HG03342 (cell line): Measurements from ENCODE around the gene ADAMTS19.
"Not testable (repeated sequence)": the region's sequence is repeated elsewhere in the genome, so short reads cannot be mapped to it uniquely, and the experiment has no call there.

Experiments used
- ATAC-seq: cut with Tn5 transposase; IDR thresholded peaks from one replicate; pipeline ENCODE4 v1.9.1; 2021; ENCODE audit warnings: mild to moderate bottlenecking, moderate library complexity; ENCODE audit not compliant: unreplicated experiment

Gene ADAMTS19

DNA sequence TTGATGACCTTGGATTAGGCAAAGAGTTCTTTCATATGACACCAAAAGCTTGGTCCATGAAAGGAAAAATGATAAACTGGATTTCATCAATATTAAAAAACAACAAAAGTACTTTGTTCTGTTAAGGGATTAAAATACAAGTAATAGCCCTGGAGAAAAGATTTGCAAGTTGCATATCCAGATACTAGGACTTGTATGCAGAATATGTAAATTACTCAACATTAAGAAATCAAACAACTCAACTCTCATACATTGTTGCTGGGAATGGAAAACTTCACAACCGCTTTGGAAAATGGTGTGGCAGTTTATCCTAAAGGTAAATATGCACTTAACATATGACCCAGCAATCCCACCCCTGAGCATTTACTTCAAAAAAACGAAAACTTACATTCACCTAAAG lies 112.0 kb downstream of the ADAMTS19 start:
- no peak for ATAC-seq

DNA sequence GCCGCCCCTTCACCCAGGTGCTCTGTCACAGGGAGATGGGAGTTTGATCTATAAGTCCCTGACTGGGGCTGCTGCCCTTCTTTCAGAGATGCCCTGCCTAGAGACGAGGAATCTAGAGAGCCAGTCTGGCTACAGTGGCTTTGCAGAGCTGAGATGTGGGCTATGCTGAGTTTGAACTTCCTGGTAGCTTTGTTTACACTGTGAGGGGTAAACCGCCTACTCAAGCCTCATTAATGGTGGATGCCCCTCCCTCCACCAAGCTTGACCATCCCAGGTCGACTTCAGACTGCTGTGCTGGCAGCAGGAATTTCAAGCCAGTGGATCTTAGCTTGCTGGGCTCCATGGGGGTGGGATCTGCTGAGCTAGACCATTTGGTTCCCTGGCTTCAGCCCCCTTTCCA lies 124.4 kb downstream of the ADAMTS19 start:
- ATAC-seq, result not testable (repeated sequence)

DNA sequence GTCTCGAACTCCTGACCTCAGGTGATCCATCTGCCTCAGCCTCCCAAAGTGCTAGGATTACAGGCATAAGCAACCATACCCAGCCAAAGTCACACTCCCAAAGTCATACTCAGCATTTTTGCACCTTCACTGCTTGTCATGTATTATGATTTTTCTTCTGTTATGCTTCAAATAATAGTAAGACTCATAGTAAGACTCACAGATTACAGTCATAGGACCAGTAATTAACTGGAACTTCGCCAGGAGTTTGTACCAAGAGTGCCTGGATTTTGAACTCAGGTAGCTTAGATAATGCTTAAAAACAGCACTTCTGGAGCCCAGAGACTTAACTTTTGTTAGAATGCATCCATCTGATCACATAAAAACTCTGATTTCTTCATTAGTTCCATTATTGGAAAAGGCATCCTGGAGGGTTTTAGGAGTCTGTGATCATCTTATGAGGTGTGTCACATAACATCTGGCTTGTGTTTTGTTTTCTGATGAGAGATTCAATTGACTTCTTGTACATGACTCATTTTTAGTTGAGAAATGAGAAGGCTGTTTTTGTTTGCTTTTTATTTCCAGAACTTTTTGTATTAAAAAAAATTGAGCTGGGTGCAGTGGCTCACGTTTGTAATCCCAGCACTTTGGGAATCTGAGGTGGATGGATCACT lies 131.5 kb downstream of the ADAMTS19 start:
- ATAC-seq, result no peak

DNA sequence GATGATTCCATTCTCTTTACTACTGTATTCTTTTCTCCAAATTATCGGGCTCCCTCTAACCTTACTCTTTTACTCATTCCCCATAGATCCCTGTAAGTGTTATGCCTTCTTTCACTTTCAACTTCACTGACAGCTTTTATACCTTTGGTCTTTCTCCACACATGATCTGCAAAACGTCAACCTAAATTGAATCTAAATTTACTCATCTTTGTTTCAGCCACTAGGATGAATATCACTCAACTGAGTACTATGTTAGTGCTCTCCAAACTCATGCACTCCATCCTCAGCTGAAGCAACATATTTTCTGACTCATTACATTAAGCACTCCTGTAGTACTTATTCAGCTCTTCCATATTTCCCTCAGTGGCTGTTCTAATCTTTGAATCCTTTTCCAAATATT lies 133.4 kb downstream of the ADAMTS19 start:
- ATAC-seq, result no peak

DNA sequence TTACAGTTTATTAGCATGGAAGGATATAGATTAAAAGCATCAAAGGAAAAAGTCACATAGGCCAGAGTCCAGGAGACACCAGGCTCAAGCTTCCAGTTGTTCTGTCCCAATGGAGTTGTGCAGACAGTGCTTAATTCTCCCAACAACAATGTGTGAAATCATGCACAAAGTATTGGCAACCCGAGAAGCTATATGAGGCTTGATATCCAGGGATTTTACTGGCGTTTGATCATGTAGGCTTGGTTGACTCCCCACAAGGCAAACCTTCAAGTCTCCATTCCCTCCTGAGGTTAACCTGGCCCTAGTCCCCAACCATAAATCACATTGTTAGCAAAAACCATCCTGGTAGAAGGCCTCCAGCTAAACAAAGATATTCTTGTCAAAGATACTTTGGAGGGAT lies 141.5 kb downstream of the ADAMTS19 start:
- no peak for ATAC-seq

DNA sequence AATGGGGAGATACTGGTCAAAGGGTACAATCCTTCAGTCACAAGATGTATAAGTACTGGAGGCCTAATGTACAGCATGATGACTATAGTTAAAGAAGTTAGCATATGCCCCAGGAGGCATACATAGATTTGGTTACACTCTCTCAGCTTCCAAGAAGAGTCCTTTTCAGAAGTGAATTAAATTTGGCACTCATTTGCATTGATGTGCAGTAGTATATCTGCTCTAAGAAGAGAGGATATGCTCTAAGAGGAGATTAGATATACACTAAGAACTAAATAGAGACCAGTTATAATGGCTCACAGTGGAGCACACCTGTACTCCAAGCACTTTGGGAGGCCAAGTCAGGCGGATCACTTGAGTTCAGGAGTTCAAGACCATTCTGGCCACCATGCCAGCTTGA lies 148.3 kb downstream of the ADAMTS19 start:
- ATAC-seq, result no peak

DNA sequence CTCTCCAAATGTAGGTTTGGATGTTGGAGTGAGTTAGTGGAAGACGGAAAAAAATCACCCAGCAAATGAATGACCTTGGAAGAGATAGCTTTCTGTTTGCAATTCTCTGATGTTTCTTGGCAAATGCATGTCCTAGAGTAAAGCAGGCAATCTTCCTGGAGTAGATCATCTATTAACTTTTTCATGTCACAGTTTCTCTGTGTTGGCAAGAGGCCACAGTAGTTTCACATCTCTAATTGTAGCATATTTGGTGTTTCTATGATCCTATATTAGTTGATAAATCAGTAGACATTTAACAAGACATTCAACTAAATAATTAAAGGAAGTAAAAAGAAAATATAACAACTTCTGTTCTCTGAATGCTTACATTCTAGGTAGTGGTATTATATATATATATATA lies 149.6 kb downstream of the ADAMTS19 start:
- no peak for ATAC-seq

DNA sequence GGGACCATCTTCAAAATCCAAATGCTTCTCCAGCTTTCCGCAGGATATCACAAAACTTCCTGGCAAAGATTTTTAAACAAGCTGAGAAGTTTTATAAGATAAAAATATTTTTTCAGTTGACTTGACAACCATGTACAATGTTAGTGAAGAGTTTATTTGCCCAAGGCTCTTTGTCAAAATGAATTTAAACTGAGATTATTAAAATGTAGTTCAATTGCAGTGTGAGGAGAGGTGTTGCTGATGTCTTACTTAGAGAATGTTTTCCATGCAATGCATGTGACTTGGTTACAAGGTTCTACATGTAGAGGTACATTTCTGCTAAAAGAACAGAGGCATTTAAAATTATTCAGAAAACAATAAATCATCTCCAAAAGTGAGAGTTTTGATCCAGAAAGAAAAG lies 156.4 kb downstream of the ADAMTS19 start:
- ATAC-seq, result no peak

DNA sequence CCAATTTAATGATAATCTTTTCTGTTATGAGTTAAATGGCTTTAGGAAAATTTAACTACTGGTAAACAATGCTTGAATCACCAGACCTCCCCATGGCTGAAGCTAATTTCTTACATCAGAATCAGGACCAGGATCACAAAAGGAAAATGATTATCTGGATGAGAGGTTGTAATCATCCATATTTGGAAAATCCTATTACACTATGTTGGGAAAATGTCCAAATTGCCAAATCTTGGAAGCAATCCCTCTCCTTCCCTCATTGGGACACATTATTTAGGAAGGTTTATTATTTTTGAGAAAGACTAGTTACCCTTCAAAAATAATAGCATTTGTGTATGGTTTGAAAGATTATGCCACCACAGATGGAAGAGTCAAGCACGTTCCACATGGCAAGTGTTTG lies 157.1 kb downstream of the ADAMTS19 start:
- ATAC-seq, result no peak

DNA sequence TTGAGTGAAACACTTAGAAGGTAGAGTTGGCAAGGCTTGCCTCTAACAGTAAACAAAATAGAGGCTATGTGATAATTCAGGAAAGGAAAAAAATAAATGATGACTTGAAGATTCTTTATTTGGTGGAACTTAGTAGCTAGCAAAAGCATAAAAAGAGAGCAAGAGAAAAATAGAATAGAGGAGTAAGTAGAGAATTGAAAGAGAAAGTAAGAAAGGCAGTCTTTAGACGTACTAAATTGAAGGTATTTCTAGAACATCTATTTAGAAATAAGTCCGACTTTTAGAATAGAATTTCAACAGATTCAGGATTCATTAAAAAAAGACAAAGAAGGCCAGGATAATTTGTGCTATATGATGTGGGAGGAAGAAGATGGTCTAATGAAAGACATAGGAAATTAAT lies 159.7 kb downstream of the ADAMTS19 start:
- no peak for ATAC-seq

DNA sequence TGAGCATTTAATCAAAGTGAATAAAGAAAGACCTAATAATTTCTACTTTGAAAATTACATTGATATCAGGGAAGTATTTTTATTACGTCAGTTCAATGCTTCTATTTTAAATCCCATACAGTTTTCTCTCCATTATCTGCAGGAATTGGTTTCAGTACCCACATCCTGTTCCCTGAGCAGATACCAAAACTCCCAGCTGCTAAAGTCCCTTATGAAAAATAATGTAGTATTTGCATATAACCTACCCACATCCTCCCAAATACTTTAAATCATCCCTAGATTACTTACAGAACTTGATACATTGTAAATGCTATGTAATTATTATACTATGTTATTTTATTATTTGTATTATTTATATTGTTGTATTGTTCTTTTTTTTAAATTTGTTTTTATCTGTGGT lies 162.4 kb downstream of the ADAMTS19 start:
- ATAC-seq, result no peak

DNA sequence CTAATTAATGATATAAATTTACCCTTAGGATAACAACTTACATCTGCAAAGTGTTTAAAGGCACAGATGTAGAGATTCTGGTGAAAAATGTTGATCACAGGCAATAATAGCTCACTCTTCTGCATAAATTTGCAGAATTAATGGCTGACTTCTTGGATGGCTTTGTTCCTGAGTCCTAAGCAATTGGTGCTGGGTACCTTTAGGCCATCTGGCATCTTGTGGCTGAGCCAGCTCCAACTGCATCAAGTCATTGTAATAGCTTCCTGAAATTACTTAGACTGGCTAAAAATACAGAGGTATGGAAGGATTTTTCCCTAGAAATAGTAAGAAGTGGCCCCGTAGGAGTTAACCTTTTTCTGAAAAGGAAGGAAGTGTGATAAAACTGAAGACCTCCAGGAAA lies 169.5 kb downstream of the ADAMTS19 start:
- no peak for ATAC-seq

DNA sequence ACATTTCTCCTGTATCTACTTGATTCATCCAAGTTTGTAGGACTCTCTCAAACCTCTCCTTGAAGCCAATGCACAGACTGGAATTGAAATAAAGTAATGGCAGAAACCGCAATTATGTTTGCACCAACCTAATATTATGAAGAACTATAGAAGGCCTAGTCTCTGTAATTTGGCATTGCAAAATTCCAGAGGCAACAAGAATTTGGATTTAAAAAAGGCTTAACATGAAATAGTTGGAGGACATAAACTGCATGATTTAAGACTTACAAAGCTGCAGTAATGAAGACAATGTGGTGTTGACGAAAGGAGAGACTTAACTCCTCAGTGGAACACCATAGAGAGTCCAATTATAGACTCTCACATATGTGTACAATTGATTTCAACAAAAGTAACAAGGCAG lies 170.0 kb downstream of the ADAMTS19 start:
- no peak for ATAC-seq

DNA sequence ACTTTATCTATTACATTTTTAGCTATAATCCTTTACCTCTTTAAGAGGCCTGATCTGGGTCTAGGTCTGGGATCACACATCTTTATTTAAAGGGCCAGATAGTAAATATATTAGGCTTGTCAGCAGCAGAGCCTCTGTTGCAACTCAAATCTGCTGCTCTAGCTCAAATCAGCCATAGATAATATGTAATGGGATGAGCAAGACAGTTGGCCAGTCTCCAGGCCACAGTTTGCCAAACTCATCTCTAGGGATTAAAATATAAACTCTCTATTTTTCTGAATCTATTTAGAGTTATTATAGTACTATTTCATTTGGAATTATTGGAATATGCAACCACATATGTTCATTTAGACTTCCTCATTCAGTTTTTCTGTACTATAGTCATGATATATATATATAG lies 171.9 kb downstream of the ADAMTS19 start:
- no peak for ATAC-seq

DNA sequence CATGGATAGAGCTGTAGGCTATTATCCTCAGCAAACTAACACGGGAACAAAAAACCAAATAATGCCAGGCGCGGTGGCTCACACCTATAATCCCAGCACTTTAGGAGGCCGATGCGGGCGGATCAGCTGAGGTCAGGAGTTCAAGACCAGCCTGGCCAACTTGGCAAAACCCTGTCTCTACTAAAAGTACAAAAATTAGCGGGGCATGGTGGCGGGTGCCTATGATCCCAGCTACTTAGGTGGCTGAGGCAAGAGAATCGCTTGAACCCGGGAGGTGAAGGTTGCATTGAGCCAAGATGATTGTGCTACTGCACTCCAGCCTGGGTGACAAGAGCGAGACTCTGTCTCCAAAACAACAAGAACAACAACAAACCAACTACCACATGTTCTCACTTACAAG lies 177.4 kb downstream of the ADAMTS19 start:
- not testable (repeated sequence) for ATAC-seq

DNA sequence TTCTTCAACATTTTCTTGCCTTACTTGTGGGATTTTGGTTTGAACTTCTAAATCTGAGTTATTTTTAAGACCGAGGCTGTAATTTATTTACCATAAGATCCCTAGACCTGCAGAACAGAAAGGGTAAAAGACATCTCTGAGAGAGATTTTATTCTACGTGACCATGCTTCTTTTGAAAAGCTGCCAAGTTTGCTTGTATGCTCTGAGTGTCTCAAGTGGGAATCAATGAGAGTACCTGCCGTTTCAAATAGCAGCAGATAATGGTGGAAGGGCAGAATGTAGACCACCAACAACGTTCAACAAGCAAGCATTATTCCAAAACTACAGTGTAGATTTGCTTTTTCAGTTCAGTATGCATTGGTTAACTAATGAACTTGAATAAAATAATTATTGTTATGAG lies 179.2 kb downstream of the ADAMTS19 start:
- ATAC-seq, result no peak

DNA sequence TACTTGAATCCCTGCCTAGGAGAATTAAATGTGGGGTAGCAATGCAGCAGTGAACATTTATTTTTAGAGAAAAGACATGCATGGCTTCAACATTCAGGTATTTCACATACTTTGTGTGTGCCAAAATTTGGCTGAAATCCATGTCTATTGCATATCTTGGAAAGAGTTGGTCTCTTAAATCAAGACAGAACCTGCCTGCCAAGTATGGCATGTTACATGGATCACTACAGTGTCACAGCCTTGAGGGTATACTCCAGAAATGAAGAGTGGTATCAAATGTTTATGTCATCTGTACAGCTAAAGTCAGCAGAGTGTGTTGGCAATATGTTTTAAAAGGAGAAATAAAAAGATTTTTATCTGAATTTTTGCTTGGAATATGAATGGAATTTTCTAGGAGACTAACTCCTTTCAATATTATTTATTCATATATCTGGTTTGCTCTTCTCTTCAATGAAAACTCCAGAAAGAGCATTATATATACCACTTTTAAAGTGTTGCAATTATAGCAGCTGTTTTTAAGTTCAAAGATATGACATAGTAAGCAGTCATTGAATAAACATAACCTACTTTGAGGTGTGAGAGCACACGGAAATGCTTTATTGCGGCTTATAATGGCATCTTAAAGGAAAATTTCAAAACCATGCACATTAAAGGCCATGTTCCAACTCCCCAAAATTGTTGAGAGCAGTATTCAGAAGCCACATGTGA lies 192.4 kb downstream of the ADAMTS19 start:
- no peak for ATAC-seq

DNA sequence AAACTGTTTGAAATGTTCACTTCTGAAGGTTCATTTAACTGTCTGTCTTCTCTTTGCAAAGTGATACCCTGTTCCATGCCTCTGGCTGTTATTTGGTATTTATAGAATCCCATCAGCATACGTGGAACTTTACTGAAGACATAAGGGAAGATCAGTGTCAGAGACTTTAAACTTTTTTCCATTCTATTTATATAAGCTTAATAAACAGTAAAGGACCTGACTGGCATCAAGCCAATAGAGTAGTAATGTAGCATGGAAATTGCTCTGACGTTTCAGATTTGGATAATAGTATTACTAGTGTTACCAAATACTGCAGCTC lies 192.9 kb downstream of the ADAMTS19 start:
- no peak for ATAC-seq

DNA sequence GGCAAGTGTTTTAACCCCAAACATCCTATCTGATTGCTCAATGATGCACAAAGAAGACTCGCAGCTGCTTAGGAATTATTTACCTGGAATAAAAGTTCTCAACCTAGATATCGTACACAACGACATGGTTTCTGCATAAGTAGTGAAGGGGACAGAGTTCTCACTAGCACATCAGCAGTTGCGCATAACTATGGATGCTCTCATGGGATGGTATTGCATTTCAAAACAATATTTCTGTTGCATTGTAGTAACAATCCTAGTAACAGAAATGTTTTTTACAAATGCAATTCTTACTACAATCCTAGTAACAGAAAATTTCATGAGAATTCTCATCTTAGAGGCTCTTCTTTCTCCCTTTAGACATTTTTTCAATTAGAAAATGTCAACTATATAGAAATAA lies 193.3 kb downstream of the ADAMTS19 start:
- no peak for ATAC-seq

DNA sequence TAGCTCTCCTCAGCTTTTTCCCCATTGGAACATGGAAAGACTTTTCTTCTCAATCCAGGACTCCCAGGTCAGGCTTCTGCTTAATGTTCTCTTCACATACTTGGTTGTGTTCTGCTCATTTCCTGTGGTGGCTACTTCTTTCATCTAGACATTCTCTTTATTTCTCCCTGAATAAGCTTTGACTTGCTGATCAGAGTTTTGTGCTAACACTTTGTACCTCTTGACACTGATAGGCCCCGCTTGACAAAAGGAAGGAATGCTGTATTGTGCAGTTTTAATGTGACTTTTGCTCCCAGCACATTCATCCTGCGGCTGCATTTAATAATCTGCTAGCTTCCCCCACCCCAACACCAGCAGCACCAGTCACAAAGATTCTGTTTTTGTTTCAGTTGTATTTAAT lies 196.9 kb downstream of the ADAMTS19 start:
- ATAC-seq, result no peak

DNA sequence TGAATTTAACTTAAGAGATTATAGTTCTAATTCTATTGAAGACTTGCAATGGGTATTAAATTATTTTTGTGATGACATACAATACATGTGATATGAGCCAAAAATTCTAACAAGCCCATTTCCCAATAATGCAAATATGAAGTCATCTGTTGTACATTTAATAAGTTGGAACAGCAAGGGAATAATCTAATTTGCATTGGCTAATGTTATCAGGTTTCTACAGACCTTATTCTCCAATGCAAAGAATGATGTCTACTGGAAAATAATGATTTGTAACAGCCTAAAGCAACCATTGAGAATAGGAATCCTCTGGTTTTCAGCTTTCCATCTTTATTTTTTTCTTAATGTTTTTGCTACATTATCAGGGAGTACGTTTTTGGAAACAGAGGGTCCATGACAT lies 198.7 kb downstream of the ADAMTS19 start:
- ATAC-seq, result no peak

DNA sequence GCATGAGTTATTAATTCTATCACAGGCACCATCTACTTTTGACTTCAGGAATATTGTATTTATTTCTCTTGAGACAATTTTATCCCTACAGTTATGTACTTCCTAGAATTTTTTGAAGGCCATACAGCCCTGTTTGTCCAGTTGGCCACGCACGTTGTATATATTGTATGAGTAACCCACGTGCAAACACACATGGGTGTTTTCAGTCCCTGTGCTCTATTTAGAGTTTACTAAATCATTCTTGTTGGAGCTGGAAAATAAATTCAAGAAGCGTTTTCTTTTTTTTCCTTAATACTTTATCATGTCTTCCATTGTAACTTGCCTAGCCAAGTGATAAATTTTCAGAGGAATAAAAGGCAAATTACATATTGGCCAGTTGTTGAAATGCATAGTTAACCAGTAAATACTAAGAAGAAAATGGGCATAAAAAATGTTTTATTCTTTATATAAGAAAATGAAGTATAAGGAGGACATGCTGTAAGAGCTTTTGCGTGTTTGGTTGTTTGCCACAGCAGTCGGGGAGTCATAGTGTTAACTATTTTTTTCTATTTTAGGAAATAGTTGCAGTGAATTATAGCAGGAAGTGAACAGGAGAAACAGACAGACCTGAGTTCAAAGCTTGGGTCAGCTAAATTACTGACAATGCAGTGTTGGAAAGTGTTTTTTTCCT lies 201.4 kb downstream of the ADAMTS19 start:
- no peak for ATAC-seq
